OCI-LY7 (cell line): ENCODE results near the gene TMEM72.

Source experiments
- CTCF ChIP-seq: fragments of 200-600 bp; sonication (generic); conservative IDR thresholded peaks from 2 replicates; pipeline ENCODE4 v1.5.1; 2014; ENCODE audit warnings: mild to moderate bottlenecking, antibody characterized with exemption, low read length, moderate library complexity, mixed read lengths
- EZH2phosphoT487 ChIP-seq: fragments of 200-600 bp; sonication (generic); IDR thresholded peaks from 2 replicates; pipeline ENCODE4 v1.6.1; 2018; ENCODE audit warnings: low read depth, borderline replicate concordance, mild to moderate bottlenecking, mixed run types, antibody characterized with exemption, low read length, moderate library complexity, mixed read lengths

DNA sequence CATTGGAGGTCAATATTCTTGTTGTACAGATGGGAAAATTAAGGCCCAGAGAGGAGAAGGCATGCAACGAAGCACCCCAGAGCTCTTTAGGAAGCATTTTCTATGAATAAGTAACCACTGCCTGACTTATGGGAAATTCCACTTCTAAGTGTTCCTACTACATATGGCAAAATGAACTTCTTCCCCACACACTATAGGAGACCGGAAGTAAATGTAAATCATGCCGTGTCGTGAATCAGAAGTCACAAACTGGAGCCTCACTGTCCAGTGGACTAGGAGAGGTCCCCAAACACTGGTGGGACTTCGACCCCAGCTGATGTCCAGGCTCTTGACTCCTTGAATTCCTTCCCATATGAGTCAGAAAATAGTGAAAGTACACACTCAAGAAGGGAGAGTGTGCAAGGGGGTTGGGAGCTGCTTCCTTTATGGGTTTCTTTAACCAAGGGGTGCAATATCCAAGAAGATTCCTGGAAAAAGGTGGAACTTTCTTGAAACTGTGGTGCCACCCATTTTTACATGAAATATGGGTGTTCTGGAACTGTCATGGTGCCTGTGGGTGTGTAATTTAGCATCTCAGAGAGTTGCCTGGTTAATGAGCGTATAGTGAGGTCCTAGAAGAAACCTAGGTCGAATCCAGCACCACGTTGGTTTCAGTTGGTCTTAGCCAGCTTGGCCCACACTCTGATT is 55.1 kb downstream of the TMEM72 start:
- no peak for TF ChIP-seq CTCF
- TF ChIP-seq EZH2phosphoT487 = no peak
